Globus pallidus (tissue), 1 donor: ENCODE data around the gene NKX1-1.

Experiments
- DNase-seq: peaks from one replicate; pipeline ENCODE4 v3.0.0-alpha.2; 2015; ENCODE audit warnings: low spot score

NKX1-1 gene

DNA sequence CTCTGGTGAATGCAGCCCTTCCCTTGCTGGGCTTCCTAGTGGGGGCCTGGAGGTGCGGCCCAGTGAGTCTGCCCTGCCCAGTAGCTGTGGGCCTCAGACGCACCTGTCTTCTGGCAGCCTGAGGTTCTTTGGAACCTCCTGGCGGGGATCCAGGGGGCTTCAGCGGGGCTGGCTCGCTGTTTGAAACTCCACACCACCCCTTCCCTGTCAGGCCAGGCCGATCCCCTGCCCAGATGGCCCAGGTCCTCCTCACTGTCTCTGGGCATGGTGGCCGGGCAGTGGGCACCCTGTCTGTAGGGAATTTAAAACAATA lies 10.7 kb upstream of the NKX1-1 start:
- no peak for DNase-seq

DNA sequence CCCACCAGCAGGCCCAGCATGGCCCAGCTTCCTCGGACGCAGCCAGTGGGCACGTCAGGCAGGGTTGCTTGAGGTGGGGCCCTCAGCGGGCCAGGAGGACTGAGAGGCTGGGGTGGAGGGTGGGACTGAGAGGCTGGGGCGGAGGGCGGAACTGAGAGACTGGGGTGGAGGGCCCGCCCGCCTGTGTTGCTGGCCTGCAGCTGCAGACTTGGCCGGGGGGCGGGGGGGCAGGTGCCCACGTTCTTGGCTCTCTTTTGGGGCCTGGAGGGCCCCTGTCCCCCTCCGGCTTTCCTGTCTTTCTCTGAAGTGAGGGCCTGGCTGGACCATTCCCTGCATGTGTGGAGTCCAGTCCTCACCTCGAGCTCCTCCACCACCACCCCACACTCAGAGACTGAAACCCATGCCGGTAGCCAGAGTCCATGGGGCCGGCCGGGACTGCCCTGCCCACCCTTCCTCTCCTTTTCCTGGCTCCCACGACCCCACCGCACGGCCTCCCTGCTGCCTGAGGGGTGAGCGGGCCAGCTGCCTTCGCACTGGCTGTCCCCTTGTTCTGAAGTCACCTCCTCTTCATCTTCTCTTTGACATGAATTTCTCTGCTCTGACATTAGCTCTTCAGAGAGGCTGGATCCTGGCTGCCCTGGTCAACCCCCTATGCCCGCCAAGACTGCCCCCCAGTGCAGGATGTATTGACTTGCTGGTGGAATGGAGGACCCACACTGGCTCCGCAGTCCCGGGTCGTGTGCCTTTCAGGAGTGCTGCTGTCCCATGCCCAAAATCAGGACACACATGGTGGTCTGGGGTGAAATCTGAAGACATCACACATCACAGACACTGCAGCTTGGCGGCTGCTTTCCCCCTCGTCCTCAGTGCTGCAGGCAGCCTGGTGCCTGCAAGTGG lies 10.1 kb upstream of the NKX1-1 start:
- DNase-seq, result no peak

DNA sequence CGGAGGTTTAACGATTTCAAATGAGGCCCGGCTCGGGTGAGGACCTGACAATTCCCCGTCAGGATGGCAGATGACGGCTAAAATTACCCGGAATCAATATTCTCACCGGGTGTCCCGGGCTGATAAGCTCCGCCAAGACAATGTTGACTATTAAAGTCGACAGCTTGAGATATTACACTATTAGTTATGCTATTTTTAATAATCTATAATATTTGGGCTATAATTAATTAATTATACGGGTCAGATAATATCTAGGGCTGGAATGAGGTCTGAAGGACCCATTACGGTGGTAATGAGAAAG lies 9.4 kb upstream of the NKX1-1 start:
- DNase-seq, result no peak

DNA sequence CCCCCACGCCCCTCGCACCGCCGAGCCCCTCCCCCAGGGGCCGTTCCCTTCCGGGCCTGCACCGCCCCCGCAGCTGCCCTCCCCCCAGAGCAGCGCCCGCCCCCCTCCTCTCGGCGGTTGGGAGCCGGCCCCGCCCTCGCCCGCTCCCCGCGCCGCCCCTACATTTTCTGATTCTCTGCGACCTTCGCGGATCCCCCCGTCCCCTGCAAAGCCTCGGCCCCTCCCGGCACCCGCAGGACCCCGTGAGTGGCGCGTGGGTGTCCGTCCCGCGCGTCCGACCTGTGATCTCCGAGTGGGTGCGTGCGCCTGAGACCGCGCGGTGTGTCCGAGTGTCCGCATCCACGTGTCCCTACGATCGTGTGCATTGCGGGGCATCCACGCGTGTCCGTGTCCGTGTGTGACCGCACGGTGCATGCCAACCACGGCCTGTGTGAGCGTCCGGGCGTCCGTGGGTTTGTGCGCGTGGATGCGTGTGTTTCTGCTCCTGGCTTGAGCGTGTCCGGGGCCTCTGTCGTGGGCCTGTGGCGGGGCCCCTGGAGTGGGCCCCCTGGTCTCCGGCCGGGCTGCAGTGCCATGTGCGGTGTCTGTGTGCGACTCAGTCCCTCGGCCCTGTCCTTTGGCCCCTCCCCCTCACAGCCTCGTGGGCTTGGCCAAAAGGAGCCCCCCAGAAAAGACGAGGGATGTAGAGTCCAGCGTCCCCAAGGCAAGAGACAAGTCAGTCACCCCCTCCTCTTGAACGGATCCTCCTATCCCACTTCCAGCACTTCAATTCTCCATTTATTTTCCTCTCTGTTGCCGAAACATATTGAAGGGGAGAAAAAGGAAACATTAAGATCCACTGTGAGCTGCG lies 8.8 kb upstream of the NKX1-1 start:
- no peak for DNase-seq

DNA sequence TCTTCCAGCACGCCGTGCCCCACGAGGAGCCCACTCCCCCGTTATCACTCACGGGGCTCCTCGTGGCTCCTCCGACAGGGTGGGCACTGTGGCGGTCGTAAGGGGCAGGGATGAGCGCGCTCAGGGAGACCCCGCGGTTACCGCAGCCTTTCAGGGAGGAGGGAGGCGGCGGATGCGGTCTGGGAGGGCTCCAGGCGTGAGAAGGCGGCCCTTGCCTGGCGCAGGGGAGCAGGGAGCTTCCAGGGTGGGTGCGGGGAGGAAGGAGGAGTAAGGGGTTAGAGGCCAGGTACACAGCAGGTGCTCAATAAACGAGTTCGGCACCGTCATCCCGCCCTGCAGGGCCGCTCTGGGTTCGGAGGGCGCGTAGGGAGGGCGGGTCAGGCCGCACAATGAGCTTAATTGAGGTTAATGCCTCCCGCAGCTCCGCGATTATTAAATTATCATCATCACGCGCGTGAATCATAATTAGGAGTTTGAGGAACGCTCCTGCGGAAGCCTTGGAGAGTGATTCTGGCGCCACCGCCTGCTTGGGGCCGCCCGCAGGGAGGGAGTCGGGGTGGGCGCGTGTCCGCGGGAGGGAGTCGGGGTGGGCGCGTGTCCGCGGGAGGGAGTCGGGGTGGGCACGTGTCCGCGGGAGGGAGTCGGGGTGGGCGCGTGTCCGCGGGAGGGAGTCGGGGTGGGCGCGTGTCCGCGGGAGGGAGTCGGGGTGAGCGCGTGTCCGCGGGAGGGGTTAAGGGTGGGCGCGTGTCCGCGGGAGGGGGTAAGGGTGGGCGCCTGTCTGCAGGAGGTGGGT lies 7.6 kb upstream of the NKX1-1 start:
- no peak for DNase-seq

DNA sequence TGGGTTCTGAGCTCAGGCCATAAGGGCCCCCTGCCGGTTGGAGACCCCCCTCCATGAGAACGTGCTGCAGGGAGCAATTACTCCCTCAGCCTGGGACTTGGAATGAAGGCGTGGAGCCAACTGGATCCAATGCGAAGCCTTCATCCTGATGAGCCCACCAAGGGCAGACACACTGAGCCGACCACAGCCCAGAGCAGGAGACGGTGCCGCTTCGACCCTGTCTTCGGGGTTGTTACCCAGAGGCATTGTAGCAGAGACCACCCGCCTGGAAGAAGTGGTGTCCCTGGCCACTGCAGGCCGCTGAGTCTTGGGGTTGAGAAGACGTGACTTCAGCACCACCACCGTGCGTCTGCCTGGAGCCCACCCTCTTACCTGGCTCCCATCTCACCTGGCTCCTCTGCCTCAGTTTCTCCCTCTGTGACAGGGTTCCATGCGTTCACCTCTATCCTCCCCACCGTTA lies 7.0 kb upstream of the NKX1-1 start:
- no peak for DNase-seq

DNA sequence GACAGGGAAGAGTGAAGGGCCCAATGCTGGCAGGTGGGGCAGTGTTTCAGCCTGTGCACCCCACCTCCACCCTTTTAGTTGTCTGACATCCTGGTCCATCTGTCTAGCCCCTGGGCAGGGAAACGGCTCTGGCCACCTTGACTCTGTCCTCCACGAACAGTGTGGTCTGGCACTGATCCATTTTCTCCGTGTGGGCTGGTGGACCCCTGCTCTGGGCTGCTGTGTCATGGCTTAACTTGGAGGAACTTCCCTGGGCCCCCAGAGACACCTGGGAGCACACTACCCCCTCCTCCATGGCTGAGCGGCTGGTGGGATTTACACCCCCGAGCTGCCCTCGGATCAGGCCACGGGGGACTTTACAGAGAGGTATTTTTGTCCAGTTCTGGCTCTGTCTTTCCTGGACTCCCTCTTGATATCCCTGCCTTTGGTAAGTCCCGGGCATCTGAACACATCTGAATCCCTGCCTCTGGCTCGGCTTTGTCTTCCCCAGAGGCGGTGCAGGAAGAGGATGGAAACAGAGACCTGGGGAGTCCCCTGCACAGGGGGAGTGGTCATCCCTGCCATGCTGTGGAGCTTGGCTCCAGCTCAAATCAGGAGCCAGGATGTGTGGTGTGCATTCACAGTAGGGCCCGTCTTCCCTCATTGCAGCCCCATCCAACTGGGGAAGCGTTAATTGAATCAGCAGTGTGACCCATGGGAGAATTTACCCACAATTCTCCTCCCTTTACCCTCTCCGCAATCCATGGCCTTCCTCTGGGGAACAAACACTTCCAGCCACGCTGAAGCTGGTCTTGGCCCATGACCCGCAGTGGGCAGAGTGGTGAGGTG lies 6.3 kb upstream of the NKX1-1 start:
- no peak for DNase-seq

DNA sequence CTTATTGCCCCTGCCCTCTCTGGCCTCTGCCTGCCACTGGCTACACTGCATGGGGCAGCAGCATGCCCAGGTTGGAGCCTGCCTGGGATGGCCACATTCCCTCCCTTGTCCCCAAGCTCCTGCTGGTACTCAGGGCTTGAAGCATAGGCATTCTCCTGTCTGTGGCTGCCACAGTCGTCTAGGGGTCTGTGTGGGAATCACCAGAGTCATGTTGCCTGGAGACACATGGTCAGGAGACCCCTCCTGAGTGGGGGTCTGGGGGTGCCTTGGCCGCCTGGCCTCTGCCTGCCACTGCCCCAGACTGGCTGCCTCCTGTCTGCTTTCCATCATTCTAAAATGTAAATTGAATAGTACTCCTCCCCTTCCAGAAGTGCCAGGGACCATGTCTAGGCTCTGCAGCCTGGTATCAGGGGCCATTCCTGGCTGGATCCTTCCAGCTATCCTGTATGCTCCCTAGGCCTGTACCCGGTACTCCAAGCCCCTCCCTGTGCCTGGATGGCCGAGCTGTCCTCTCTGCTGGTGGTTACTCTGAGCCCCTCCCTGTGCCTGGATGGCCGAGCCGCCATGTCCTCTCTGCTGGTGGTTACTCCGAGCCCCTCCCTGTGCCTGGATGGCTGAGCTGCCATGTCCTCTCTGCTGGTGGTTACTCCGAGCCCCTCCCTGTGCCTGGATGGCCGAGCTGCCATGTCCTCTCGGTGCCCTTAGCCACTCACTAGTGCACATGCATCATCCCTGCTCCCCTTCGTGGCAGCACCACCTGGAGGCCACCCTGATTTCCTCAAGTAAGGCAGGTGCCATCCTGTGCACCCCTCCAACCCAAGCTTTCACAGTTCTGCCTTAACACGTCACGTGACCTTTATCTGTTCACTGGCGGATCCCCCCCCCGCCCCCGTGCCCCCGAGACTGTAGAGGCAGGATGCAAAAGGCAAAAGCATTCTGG lies 5.5 kb upstream of the NKX1-1 start:
- DNase-seq, result no peak

DNA sequence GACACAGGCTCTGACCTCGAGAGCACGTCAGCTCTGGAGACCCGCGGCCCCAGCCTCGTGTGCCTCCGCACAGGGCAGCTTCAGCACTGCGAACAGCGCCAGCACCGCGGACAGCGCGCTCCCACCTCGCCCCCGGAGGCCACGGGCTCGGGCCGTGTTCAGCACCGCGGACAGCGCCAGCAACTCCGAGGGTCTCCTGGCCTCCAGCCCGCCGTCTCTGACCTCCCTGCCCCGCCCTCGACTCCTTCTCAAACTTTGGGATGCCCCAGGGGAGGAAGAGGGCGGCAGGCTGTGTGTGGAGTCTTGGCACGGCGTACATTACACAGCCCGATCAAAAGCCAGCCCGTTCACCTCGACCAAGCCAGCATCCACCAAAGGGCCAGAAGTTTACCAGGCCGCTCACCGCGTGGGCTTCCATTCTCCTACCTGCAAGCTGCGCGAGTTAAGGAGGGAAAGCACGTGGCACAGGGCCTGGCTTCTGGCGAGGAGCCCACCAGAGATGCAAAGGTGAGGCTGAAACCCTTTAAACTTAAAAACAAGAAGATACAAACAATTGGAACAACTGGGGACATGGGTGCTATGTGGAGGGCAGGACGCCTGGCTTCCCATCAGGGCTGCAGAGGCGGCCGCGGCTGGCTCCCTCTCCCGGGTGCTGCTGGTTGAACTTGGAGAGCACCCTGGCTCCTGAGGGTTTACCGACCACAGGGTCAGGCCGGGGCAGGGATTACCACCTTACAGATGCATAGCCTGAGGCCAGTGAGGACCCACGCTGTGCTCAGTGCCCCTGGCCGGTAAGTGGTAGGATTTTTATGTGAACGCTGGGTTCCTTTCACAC lies 4.5 kb upstream of the NKX1-1 start:
- DNase-seq, result no peak

DNA sequence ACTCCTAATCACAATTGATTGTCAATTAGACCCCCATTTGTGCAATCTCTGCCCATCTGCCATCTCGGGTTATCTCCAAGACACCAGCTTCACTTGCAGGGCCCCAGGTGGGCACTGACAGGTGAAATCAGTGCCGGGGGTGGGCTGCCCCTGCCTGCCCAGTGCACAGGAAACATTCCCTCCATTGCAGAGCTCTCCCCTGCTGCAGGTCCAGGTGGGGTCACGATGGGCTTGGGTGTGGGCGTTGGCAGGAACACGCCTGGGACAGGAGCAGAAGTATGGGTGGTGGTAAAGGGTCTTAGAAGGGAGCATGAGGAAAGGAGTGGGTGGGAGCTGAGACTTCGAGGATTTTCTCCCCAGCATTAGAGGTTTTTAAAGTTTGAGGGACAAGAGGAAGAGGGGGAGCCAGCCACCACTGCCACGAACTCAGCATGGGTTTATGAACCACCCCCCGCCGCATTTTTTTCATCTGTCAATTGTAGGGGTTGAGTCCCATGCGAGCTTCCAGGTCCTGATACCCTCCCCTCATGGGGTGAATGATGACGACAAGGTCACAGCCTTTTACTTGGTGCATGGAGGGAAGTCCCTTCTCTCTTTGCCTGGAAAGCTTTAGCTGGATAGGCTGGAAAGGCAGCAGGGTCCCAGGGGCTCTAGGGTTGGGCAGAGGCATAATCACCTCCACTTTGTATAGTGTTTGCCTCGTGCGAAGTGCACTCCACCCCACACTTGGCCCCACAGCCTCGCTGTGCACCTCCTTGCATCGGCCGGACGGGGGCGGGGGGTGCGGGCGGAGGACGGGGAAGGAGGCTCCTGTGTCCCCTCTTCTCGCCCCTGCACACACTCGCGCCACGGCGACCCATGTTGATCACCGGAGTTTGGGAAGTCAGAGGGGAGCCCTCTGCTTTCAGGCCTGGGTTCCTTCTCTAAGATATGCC lies 3.5 kb upstream of the NKX1-1 start:
- no peak for DNase-seq

DNA sequence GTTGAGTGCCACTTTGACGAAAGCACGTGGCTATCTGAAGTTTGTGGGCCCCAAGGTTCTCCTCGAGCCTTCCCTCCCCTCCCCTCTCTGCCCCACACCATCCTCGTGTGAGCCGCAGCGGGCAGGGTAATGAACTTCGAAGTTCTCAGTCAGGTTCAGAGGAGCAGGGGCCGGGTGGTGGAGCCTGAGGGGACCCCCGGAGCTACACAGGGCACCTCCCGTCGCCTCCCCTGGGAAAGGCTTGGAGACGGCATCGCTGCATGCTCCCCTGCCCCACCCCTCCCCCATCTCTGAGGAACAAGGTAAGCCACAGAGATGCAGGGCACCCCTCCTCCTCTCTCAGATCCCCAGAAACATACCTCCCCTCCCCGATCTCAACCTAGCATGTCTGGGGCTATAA lies 2.8 kb upstream of the NKX1-1 start:
- DNase-seq, result no peak

DNA sequence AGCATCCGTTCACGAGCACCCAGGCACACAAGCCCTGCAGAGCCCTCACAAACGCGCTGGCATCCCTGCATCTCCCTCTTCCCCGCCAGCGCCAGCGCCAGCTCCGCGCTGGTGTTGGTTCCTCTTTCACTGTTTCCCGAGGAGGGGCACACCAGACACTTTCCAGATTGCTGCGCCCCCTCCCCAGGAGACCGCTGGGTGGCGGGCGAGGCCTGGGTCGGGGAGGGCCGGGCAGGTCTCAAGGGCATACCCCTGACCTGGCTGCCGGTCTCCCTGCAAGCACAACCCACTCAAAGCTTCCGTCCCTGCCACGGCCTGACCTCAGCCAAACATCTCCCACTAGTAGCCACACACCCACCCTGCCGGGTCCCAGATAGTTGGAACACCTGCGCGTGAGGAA lies 2.2 kb upstream of the NKX1-1 start:
- DNase-seq, result no peak

DNA sequence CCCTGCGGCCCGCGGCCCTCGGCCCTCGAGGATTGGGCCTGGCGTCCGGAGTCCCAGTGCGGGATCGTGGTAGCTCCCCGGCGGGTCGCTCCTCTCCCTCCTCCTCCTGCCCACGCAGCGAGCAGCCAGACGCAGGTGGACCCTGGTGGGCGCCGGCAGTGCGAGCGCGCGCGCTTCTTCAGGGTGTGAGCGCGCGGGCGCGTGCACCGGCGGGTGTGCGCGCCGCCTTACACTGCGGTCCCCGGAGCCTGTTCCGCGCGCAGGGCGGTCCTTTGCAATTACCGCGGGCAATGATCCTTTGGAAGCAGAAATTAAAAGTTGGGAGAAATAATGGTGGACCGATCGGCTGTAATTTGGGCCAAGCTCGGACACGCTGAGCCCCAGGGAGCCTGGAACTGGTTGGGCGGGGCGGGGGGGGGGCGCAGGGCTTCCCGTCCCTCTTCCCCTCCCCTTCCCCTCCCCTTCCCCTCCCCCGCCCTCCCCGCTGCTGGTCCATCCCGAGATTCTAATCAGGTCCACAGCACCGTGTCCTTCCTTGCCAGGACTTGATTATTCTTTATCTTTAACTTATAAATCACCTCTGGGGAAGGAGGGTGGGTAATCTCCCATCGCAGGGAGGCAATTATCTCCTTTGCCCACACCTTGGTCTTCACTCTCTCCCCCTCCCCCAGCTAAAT lies 1.6 kb upstream of the NKX1-1 start:
- DNase-seq, result no peak

DNA sequence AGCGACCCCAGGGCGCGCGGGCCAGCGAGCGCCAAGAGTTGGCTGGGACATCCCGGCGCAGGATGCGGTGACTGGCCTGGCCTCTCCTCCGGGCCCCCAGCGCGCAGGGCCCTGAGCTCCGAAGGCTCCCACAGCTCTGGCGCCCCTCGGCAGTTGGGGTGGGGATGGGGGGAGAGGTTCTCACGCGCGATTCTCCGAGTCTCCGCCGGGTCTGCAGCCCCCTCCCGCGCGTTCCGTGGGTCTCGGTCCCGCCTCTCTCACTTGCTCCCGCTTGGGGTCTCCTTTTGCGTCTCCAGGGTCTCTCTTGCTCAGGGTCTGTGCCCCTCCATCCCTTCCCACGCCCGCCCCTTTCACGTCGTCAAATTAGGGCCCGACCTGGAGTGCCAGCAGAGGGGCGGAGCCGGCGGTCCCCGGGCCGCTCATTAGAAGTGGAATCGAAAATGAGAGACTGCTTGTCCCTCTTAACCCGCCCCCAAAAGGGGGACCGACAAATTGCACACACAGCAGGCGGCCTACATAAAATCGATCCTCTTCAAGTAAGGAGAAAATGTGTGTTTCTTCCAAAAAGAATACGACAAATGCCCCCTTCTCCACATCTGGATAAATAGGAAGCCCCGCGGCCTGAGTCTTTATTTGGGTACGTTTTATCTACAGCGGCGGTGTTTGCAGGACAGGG lies 877 bp upstream of the NKX1-1 start:
- DNase-seq, result no peak

DNA sequence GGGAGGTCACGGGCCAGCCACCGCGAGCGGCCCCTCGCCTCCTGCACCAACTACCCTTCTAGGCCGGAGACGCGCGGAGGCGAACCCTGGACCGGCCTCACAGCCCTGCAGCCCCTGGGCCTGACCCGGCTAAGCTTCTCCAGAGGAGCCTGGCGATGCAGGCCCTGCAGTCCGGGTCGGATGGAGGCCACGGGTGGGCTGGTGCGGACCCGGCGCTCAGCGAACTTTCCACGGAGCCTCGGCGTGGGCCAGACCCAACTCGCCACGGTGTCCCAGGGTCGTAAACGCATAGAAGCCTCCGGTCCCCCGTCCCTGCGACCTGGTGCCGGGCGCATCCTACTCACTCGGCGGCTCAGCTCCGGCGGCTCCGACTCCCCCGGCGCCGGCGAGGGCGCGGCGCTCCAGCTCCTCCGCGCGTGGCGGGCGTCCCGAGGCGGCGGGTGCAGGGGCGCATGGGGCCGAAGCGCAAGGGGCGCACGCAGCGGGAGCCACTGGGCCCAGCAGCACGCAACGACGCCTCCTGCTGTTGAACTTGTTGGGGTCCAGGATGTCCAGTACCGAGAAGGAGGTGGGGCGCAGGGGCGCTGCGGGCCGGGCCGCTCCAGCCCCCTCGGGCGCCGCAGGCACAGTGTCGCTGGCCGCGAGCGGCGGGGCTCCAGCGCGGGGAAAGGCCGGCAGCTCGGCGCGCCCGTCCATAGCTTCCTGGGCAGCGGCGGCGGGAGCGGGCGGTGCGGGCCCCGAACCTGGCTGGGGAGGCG lies 427 bp downstream of the NKX1-1 start:
- DNase-seq, result no peak

DNA sequence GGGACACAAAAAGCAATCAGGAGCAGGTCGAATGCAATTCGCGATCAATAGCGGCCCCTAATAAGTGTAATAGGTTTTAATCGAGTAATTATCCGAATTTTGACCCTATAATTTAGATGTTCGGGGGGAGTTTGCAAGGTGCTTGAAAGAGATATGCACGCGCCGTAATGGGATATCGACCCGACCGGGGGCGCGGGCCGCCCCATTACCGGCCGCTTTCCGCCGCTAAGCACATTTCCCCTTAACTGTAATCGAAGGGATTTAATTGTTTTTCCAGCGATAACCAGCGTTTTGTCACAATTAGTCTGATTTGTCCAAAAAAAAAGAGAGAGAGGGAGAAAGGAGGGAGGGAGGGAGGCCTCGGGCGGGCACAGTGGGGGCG lies 997 bp downstream of the NKX1-1 start:
- DNase-seq, result no peak
